Fibroblast of gingiva (primary cell): ENCODE data around the gene NOTUM.
"Not testable (repeated sequence)": the region's sequence is repeated elsewhere in the genome, so short reads cannot be mapped to it uniquely, and the experiment has no call there.

ENCODE experiments used
- DNase-seq: peaks from one replicate; pipeline ENCODE4 v3.0.0-alpha.2; 2011; ENCODE audit warnings: low read depth

The NOTUM gene

GRCh38 chr17:81957691-81958432 is 3.1 kb downstream of the NOTUM start:
- DNase-seq: no peak

- DNase-seq: no peak
These were observed 4.1 kb downstream of the NOTUM start for GRCh38 chr17:81956607-81957589.

GRCh38 chr17:81955756-81956544 is 5.0 kb downstream of the NOTUM start:
- DNase-seq: no peak

GRCh38 chr17:81955058-81955681 is 5.8 kb downstream of the NOTUM start:
- no peak for DNase-seq

- DNase-seq: no peak
These were observed 6.6 kb downstream of the NOTUM start for GRCh38 chr17:81954131-81955057.

GRCh38 chr17:81953443-81953842 is 7.5 kb downstream of the NOTUM start:
- not testable (repeated sequence) for DNase-seq

GRCh38 chr17:81952792-81953228 is 8.2 kb downstream of the NOTUM start:
- DNase-seq: no peak

GRCh38 chr17:81951785-81952684 is 9.0 kb downstream of the NOTUM start:
- no peak for DNase-seq

- no peak for DNase-seq
These were observed 10.5 kb downstream of the NOTUM start for GRCh38 chr17:81950501-81950900.

GRCh38 chr17:81948635-81949378 is 12.2 kb downstream of the NOTUM start:
- no peak for DNase-seq

- DNase-seq: no peak
These were observed 13.8 kb downstream of the NOTUM start, which contains the start of gene MYADML2 for GRCh38 chr17:81947189-81947588. Gene MYADML2 (minus strand): TSS chr17:81947233. CDS start chr17:81941741, 5,492 bp downstream.

GRCh38 chr17:81944858-81945257 is 16.1 kb downstream of the NOTUM start:
- no peak for DNase-seq

GRCh38 chr17:81942167-81942553 is 18.8 kb downstream of the NOTUM start:
- no peak for DNase-seq

- no peak for DNase-seq
These were observed 19.4 kb downstream of the NOTUM start for GRCh38 chr17:81941484-81942166.

- DNase-seq: no peak
These were observed 20.2 kb downstream of the NOTUM start for GRCh38 chr17:81940538-81941483.

GRCh38 chr17:81939881-81940385 is 21.1 kb downstream of the NOTUM start:
- peak; percentile 52 for DNase-seq

- DNase-seq: no peak
These were observed 21.8 kb downstream of the NOTUM start for GRCh38 chr17:81939218-81939617.
